KMS-11 (cell line): ENCODE results near the gene DNASE1L1.

ENCODE experiments used
- H2AFZ ChIP-seq: fragments of 200-600 bp; sonication (generic); 2 replicates; pipeline ENCODE4 v1.6.1; 2016; ENCODE audit warnings: antibody characterized with exemption, mixed run types, low read depth
- H3K27ac ChIP-seq: fragments of 200-600 bp; sonication (generic); 2 replicates; pipeline ENCODE4 v1.6.1; 2016; ENCODE audit warnings: mild to moderate bottlenecking, mixed run types
- H3K27me3 ChIP-seq: fragments of 200-600 bp; sonication (generic); 2 replicates; pipeline ENCODE4 v1.6.1; 2017; ENCODE audit warnings: mild to moderate bottlenecking, low read depth, mixed run types, moderate library complexity; ENCODE audit not compliant: insufficient read depth
- H3K36me3 ChIP-seq: fragments of 200-600 bp; sonication (generic); 2 replicates; pipeline ENCODE4 v1.6.1; 2017; ENCODE audit warnings: mild to moderate bottlenecking, mixed run types; ENCODE audit not compliant: insufficient read depth
- H3K4me1 ChIP-seq: fragments of 200-600 bp; sonication (generic); 2 replicates; pipeline ENCODE4 v1.6.1; 2016; ENCODE audit warnings: mild to moderate bottlenecking, low read depth, mixed run types; ENCODE audit not compliant: poor library complexity, severe bottlenecking
- H3K4me2 ChIP-seq: fragments of 200-600 bp; sonication (generic); 2 replicates; pipeline ENCODE4 v1.7.0; 2016; ENCODE audit warnings: mild to moderate bottlenecking, mixed run types
- H3K4me3 ChIP-seq: fragments of 200-600 bp; sonication (generic); IDR thresholded peaks from 2 replicates; pipeline ENCODE4 v1.6.1; 2017; ENCODE audit warnings: low read depth, low read length, mixed read lengths; ENCODE audit not compliant: insufficient read depth
- H3K79me2 ChIP-seq: fragments of 200-600 bp; sonication (generic); 2 replicates; pipeline ENCODE4 v1.6.1; 2016; ENCODE audit warnings: low read depth, mixed run types; ENCODE audit not compliant: insufficient read depth
- H3K9ac ChIP-seq: fragments of 200-600 bp; sonication (generic); 2 replicates; pipeline ENCODE4 v1.6.1; 2016; ENCODE audit warnings: mild to moderate bottlenecking, mixed run types
- H4K20me1 ChIP-seq: fragments of 200-600 bp; sonication (generic); 2 replicates; pipeline ENCODE4 v1.6.1; 2016; ENCODE audit warnings: mild to moderate bottlenecking, mixed run types; ENCODE audit not compliant: insufficient read depth
- TF ChIP-seq, protein P1 (sequence below): fragments of 200-600 bp; sonication (generic); conservative IDR thresholded peaks from 2 replicates; pipeline ENCODE4 v1.6.1; 2017; ENCODE audit warnings: low read depth, mild to moderate bottlenecking, antibody characterized with exemption, low read length, moderate library complexity, mixed read lengths

Gene DNASE1L1

DNA sequence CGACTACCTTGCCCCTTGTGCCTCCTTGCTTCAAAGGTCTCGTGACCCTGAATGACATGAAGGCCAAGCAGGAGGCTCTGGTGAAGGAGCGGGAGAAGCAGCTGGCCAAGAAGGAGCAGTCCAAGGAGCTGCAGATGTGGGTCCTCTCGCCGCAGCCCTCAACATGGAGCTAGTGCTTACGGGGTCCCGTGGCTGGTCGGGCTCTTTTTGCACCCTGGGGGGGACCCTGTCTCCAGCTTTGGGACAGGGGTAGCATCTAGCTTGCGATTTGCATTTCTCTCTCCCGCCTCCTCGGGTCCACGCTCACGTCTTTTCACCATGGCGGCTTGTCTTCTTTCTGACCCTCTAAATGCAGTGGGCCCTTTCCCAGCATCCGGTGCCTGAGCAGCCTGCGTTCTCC lies 36.7 kb upstream of the DNASE1L1 start:
- Histone ChIP-seq H3K4me2 (no peak overlapping the region), H3K36me3 (no peaks in the 10 kb centered on the region), H3K79me2 (no peaks in the 10 kb centered on the region), H3K4me3 (no peak overlapping the region), H3K27me3 (no peaks in the 10 kb centered on the region), H3K4me1 (peaks cover 3% of the 10 kb centered on the region), H3K27ac (no peak overlapping the region), H2AFZ (no peak overlapping the region), H3K9ac (no peak overlapping the region), H4K20me1 (no peaks in the 10 kb centered on the region)
- TF ChIP-seq, protein P1, sequence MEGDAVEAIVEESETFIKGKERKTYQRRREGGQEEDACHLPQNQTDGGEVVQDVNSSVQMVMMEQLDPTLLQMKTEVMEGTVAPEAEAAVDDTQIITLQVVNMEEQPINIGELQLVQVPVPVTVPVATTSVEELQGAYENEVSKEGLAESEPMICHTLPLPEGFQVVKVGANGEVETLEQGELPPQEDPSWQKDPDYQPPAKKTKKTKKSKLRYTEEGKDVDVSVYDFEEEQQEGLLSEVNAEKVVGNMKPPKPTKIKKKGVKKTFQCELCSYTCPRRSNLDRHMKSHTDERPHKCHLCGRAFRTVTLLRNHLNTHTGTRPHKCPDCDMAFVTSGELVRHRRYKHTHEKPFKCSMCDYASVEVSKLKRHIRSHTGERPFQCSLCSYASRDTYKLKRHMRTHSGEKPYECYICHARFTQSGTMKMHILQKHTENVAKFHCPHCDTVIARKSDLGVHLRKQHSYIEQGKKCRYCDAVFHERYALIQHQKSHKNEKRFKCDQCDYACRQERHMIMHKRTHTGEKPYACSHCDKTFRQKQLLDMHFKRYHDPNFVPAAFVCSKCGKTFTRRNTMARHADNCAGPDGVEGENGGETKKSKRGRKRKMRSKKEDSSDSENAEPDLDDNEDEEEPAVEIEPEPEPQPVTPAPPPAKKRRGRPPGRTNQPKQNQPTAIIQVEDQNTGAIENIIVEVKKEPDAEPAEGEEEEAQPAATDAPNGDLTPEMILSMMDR, result no peak

DNA sequence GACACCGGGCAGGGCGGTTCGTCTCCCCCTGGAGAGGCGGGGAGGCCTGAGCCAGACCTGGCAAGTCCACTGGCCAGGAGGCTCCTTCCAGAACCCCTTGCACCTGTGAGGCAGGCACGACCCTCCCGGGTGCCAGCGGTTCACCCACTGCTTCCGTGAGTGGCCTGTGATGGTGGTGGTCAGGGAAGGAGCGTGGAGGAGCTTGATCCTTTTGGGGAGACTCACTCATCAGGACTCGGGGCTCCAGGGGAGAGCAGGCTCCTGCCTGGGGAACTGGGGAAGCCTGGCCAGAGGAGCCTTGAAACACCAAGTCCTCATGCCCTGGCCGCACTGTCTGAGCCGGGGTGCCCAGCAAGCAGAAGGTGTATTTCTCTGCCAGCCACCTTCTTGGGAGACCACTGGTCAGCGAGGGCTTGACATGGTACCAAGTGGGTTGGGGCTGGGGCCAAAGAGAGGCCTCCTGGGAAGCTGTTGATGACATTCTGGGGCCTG lies 35.7 kb upstream of the DNASE1L1 start:
- TF ChIP-seq, protein P1, result no peak
- H3K9ac ChIP-seq, result peak overlapping the region; percentile 61; the same call in 1 of the 2 replicates
- H3K36me3 ChIP-seq, result no peaks in the 10 kb centered on the region
- no peaks in the 10 kb centered on the region for H4K20me1 ChIP-seq
- no peaks in the 10 kb centered on the region for H3K79me2 ChIP-seq
- peaks cover 3% of the 10 kb centered on the region for H3K4me1 ChIP-seq
- no peak overlapping the region for H3K4me3 ChIP-seq
- H3K27ac ChIP-seq, result no peak overlapping the region
- H3K27me3 ChIP-seq, result no peaks in the 10 kb centered on the region
- peak overlapping the region; percentile 57 for H3K4me2 ChIP-seq
- H2AFZ ChIP-seq, result no peak overlapping the region

DNA sequence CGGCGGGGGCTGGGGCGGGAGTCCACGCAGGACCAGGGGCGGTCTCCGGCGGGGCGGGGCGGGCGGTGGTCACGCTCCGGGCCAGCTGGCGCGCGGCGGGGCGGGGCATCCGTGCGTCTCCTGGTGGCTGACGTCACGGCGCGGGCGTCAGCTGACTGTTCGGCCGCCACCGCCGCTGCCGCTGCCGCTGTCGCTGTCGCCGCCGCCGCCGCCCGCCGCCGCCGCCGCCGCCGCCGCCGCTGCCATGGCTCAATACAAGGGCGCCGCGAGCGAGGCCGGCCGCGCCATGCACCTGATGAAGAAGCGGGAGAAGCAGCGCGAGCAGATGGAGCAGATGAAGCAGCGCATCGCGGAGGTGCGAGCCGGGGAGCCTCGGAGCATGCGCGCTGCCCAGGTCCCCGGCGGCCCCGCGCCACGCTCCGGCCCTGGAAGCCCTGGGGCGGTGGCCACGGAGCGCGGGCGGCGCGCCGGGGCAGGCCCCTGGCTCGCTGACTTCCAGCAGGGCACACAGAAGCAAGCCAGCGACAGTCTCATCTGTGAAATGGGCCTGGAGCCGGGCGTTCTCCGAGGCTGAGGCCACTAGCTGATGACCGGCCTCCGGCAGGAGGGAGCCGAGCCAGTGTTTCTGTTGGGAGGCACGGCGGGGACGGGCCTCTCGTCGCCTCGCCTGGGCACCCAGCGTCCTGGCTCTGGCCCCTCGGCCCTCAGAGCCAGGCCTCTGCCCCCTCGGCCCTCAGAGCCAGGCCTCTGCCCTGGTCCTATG lies 35.1 kb upstream of the DNASE1L1 start, which contains the start of gene FAM50A:
Gene FAM50A (plus strand): TSS at position 150 of the 763 bp plus-strand sequence. CDS start 95 bp downstream, at position 245.
- Histone ChIP-seq H3K27me3 (no peaks in the 10 kb centered on the region), H2AFZ (peak within 1 kb of the TSS; percentile 38; the same call in 1 of the 2 replicates), H4K20me1 (no peaks in the 10 kb centered on the region), H3K4me2 (peak within 1 kb of the TSS; percentile 57), H3K27ac (no peak within 1 kb of the TSS), H3K79me2 (no peaks in the 10 kb centered on the region), H3K36me3 (no peaks in the 10 kb centered on the region), H3K9ac (peak within 1 kb of the TSS; percentile 61; the same call in 1 of the 2 replicates), H3K4me1 (peaks cover 3% of the 10 kb centered on the region), H3K4me3 (no peak within 1 kb of the TSS)
- TF ChIP-seq, protein P1, result no peak

DNA sequence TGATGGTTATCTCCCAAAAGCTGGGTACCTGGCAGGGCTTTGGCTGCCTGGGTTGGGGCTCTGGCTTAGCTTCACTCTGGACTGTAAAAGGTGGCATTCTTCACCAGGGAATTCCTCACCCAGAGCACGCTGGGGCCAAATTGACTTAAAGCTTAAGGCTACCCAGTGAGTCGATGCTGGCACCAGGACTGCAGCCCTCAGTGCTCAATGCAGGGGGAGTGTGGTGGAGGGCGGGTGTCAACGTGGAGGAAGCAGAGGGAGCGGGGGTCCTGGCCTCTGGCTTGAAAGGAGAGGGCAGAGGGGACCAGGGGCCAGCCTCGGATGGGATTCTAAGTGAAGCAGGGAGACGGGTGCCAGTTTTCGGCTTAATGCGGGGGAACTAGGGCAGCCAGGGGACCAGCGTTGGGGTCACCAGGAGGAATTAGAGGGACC lies 34.4 kb upstream of the DNASE1L1 start:
- Histone ChIP-seq H3K79me2 (peaks cover 3% of the 10 kb centered on the region; the same call in 1 of the 2 replicates), H3K4me3 (no peak overlapping the region), H3K27ac (no peak overlapping the region), H3K4me1 (peaks cover 3% of the 10 kb centered on the region), H3K9ac (no peak overlapping the region), H3K27me3 (no peaks in the 10 kb centered on the region), H3K36me3 (no peaks in the 10 kb centered on the region), H4K20me1 (no peaks in the 10 kb centered on the region), H3K4me2 (no peak overlapping the region; the same call in 1 of the 2 replicates), H2AFZ (peak overlapping the region; percentile 14; the same call in 1 of the 2 replicates)
- TF ChIP-seq, protein P1, result no peak
